GM12892 (cell line): ENCODE results near the gene CDH9.

ENCODE experiments used
- POLR2A ChIP-seq: IDR thresholded peaks from 2 replicates; pipeline ENCODE4 v1.6.1; 2011; ENCODE audit warnings: low read depth, low read length, control low read depth
- POLR2AphosphoS5 ChIP-seq: IDR thresholded peaks from 2 replicates; pipeline ENCODE4 v1.6.1; 2011; ENCODE audit warnings: low read depth, low read length, control low read depth
- TAF1 ChIP-seq: IDR thresholded peaks from 2 replicates; pipeline ENCODE4 v1.6.1; 2011; ENCODE audit warnings: low read depth, mild to moderate bottlenecking, control low read depth, low read length, borderline replicate concordance

GRCh38 chr5:27015758-27016157 is 22.6 kb downstream of the CDH9 start:
- TF ChIP-seq POLR2A (no peak), TAF1 (no peak), POLR2AphosphoS5 (no peak)
